Daoy (cell line): ENCODE measurements around the gene C2orf66. TPM values are rescaled to one million over a fixed set of nuclear protein-coding genes. Genes with fewer than 3 reads are reported as not detected.

ENCODE experiments used
- DNase-seq: peaks from one replicate; pipeline ENCODE4 v3.0.0-alpha.2; 2015; ENCODE audit warnings: low read depth
- total RNA-seq: library from RNA; depleted of rRNA; stranded (reverse); fragments of >200 nt; shearing (Covaris generic); gene quantifications from 2 replicates; pipeline ENCODE4 v1.2.3, GENCODE V29; 2014; rRNA removed

The C2orf66 gene
- total RNA-seq, 1 experiment from 2014 or later: not detected

DNA sequence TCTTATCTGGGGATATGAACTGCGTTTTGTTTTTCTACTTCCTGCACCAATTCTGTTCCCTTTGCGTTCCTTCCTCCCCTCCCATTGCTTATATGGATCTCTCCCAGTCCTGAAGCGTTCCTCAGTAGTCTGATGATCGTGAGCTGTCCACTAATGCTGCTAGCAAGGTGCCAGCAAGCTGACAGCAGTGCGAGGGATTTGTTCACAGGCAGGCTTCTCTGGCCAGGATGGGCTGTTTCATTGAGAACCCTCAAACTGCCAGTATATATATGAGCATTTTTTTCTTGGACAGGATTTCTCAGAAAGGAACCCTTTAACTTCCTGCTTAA, 49.8 kb downstream of the C2orf66 start:
- no peak for DNase-seq

DNA sequence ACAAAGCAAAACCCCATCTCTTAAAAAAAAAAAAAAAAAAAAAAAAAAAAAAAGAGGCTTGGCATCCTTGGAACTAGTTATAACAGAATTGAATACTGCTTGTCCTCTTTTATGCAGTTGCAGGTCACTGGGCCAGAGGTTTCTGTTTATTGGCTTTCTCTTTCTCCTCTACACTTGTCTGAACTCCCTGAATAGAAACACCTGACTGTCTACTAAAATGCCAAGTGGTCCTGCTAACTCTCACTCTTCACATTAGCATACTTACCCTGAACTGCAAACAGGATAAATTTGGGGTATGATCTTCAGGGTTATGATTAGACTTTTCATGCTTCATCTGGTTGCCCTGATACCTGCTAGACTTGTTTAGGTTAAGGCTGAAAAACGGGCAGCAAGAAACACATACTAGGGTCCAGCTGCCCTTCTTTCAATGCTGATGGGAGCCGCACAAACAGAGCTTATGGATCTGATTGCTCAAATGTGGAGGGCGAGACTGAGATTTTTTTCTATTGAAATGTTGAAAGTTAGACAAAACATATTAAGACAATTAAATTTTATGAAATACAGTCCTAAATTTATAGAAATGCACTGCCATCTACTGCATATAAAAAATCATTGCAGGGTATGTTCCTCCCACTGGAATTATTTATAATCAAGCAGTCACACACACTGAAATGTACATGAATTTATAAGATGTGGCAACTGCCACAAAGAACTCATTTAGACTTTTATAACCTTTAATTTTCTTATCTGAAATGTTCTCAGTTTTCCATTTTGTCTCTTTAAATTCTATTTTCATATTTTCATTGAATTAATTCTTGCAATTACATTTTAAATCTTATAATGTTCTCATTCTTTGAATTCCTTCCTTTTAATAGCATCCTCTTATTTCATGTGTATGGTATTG, 50.4 kb downstream of the C2orf66 start:
- no peak for DNase-seq

Other genes starting within 250 kb of the C2orf66 start
- 4.8 and 7.5 TPM in 2 replicates for gene HECW2, start 215.8 kb downstream of the C2orf66 start, total RNA-seq
- 12.0 and 12.1 TPM in 2 replicates for gene CCDC150, start 169.6 kb downstream of the C2orf66 start, total RNA-seq
- 30.6 and 30.7 TPM in 2 replicates for gene GTF3C3, start 9.7 kb downstream of the C2orf66 start, total RNA-seq
- 4.5 TPM in 2 replicates for gene PGAP1, start 117.4 kb upstream of the C2orf66 start, total RNA-seq